AG09319 (cell line): ENCODE measurements around the gene TMEM235.

Source experiments
- DNase-seq: peaks from one replicate; pipeline ENCODE4 v3.0.0-alpha.2; 2010; ENCODE audit warnings: low read depth; ENCODE audit errors: extremely low read depth
- TF ChIP-seq, protein P1 (sequence below): IDR thresholded peaks from 2 replicates; pipeline ENCODE4 v1.5.1; 2011; ENCODE audit warnings: low read depth, mild to moderate bottlenecking, inconsistent platforms, low read length, moderate library complexity

Gene TMEM235

DNA sequence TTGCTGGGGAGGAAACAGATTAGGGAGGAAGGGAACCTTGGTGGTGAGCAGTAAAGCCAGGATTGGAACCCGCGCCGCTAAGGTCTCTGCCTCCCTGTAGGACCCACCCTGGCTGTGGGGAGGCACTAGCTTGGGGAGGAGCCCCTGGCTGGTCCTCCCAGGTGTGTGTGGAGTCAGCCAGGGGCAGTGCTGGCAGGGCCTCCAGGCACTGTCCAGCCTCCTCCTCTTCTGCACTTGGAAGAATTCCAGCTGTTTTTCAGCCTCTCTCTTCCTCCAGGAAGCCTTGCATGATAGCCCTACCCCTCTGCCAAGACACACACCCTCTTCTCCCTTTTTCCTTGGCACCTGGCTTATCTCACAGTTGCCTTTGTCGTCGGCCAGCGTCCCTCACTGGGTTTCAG, 34.8 kb downstream of the TMEM235 start:
- DNase-seq: no peak
- TF ChIP-seq, protein P1, sequence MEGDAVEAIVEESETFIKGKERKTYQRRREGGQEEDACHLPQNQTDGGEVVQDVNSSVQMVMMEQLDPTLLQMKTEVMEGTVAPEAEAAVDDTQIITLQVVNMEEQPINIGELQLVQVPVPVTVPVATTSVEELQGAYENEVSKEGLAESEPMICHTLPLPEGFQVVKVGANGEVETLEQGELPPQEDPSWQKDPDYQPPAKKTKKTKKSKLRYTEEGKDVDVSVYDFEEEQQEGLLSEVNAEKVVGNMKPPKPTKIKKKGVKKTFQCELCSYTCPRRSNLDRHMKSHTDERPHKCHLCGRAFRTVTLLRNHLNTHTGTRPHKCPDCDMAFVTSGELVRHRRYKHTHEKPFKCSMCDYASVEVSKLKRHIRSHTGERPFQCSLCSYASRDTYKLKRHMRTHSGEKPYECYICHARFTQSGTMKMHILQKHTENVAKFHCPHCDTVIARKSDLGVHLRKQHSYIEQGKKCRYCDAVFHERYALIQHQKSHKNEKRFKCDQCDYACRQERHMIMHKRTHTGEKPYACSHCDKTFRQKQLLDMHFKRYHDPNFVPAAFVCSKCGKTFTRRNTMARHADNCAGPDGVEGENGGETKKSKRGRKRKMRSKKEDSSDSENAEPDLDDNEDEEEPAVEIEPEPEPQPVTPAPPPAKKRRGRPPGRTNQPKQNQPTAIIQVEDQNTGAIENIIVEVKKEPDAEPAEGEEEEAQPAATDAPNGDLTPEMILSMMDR: no peak

GRCh38 chr17:78266771-78267170, 35.3 kb downstream of the TMEM235 start:
- TF ChIP-seq, protein P1: no peak

GRCh38 chr17:78267253-78268073, 36.0 kb downstream of the TMEM235 start:
- DNase-seq: no peak
- TF ChIP-seq, protein P1: no peak

More at GRCh38 chr17:78266771-78267170, 35.3 kb downstream of the TMEM235 start:
- no peak for DNase-seq

GRCh38 chr17:78268191-78268874, 36.9 kb downstream of the TMEM235 start:
- TF ChIP-seq, protein P1: no peak

DNA sequence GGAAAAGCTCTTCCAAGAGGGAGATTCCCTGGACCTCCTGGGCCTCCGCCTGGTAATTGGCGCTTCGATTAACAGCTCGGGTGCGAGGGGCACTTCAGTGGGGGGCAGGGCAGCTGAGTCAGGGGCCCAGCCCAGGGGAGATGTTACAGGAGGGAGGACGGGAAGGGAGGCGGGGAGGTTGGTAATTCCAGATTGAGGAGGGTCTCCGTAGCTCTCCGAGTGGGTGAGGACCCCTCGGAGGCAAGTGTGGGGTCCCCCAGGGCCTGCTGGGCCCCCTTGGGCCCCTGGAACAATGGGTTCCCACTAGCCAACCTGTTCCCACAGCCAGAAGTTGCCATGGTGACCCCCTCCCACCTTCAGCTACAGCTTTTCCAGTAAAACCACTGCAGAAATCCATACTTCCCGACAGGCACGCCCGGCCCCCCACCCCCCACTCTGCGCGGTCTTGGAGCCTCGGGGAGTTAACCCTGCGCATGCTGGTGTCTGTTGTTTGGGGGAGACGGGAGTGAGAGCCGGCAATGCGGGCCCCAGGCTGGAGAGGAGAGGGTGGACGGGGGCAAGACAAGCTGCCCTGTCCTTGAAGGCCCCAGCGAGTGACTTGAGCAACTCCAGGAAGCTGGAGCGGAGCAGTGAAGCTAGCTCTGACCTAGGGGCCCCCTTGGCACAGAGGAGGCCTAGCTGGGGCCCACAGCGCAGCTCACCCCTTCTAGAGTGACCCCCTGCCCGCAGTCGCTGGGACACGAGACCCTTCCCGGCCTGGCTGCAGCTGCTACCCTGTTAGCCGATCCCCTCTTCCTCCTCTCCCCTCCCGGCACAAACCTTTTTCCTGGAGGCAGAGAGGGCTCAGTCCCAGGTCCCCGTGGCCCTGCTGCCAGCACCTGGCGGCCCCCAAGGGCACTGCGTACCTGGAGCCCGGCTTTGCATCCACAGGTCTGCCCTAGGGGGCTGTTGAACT, 37.8 kb downstream of the TMEM235 start:
- DNase-seq: peak; percentile 24
- TF ChIP-seq, protein P1: no peak

More at GRCh38 chr17:78268191-78268874, 36.9 kb downstream of the TMEM235 start:
- no peak for DNase-seq

- no peak for DNase-seq
- TF ChIP-seq, protein P1: no peak
Observed at GRCh38 chr17:78269955-78270381, 38.5 kb downstream of the TMEM235 start.
